Measurements from ENCODE around the gene SYK.

Gene SYK

GRCh38 chr9:90832261-90832660, 30.6 kb downstream of the SYK start:
- Histone ChIP-seq H3K9me3 (ENCODE audit: control insufficient read depth, low read length) (no peaks in the 10 kb centered on the region), H3K9ac (ENCODE audit: low read length) (no peak overlapping the region), H3K4me1 (ENCODE audit: control insufficient read depth, insufficient read depth, low read length) (peaks cover 12% of the 10 kb centered on the region), H3K36me3 (ENCODE audit: control insufficient read depth, insufficient read depth, low read length) (no peaks in the 10 kb centered on the region), H3K4me3 (ENCODE audit: low read length) (no peak overlapping the region), H3K27me3 (ENCODE audit: control insufficient read depth, insufficient read depth, low read length) (no peaks in the 10 kb centered on the region)

DNA sequence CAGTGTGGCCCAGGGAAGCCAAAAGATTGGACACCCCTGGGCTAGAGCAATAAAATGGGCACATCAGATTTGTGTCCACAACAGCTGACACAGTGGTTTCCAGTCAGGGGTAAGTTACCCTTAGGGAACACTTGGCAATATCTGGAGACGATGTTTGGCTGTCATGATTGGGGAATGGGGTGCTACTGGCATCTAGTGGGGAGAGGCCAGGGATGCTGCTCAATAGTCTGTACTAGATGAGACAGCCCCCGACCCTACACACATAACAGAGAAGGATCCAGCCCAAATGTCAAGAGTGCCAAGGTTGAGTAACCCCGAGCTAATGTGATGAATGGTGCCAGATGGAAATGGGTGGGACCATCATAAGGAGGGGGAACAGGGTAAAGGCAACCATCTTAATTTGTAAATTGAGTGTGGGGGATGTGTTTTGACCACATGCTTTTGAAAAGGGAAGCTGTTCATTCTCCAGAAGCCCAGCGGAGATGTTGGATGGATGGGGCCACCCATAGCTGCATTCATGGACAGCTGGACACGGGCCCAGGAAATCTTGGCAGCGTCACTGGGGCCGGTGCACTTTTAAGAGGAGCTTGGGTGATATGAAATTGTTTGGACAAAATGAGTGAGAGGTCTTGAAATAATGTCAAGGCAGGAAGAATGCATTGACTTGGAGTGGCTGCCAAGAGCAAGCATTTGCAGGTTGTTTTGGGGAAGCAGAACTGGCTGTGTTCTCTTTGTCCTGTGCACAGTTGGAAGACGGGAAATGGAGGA, 33.4 kb downstream of the SYK start:
- Histone ChIP-seq H3K9ac (ENCODE audit: low read length) (no peak overlapping the region), H3K4me3 (ENCODE audit: low read length) (no peak overlapping the region), H3K9me3 (ENCODE audit: control insufficient read depth, low read length) (no peaks in the 10 kb centered on the region), H3K4me1 (ENCODE audit: control insufficient read depth, insufficient read depth, low read length) (peaks cover 12% of the 10 kb centered on the region), H3K27me3 (ENCODE audit: control insufficient read depth, insufficient read depth, low read length) (no peaks in the 10 kb centered on the region), H3K36me3 (ENCODE audit: control insufficient read depth, insufficient read depth, low read length) (peaks cover 4% of the 10 kb centered on the region)

DNA sequence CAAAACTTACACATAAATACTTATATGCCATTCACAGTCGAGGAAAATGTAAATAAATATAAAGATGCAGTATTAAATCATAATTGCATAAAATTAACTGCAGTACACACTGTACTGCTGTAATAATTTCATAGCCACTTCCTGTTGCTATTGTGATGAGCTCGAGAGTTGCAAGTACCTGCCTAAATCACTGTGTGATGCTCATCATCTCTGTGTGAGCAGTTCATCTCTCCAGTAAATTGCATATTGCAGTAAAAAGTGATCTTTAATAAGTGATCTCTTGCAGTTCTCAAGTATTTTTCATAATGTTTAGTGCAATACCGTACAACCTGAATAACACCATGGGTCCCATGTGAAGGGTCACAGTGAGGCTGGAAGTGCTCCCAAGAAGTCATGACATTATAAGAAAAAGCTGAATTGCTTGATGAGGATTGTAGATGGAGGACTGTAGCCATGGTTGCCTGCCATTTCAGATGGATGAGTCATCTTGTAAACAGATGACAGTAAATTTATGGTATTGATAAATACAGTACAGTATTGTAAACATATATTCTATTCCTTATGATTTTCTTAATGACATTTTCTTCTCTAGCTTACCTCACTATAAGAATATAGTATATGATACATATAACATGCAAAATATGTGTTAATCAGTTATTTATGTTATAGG, 34.9 kb downstream of the SYK start:
- no peaks in the 10 kb centered on the region for H3K27me3 ChIP-seq (ENCODE audit: control insufficient read depth, insufficient read depth, low read length)
- H3K4me3 ChIP-seq (ENCODE audit: low read length): no peak overlapping the region
- peaks cover 12% of the 10 kb centered on the region for H3K4me1 ChIP-seq (ENCODE audit: control insufficient read depth, insufficient read depth, low read length)
- H3K36me3 ChIP-seq (ENCODE audit: control insufficient read depth, insufficient read depth, low read length): peaks cover 4% of the 10 kb centered on the region
- H3K9me3 ChIP-seq (ENCODE audit: control insufficient read depth, low read length): no peaks in the 10 kb centered on the region
- H3K9ac ChIP-seq (ENCODE audit: low read length): no peak overlapping the region

DNA sequence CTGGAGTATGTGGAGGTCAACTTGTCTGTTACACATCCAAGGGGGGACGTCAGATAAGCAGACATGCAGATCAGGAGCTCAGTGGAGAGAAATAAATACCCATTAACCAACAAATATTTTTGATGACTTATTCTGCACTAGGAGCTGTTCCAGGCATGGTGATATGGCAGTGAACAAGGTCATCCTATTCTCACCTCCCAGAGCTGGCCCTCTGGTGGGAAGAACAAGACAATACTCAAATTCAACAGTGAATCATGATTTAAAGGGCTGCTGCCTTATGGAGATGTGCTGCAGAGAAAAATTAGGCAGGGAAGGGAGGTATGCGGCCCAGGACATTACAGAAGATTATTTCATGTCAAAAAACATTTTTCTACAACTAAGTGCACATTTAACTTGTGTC, 36.5 kb downstream of the SYK start:
- Histone ChIP-seq H3K9me3 (ENCODE audit: control insufficient read depth, low read length) (no peaks in the 10 kb centered on the region), H3K4me1 (ENCODE audit: control insufficient read depth, insufficient read depth, low read length) (peaks cover 3% of the 10 kb centered on the region), H3K9ac (ENCODE audit: low read length) (no peak overlapping the region), H3K4me3 (ENCODE audit: low read length) (no peak overlapping the region), H3K36me3 (ENCODE audit: control insufficient read depth, insufficient read depth, low read length) (peaks cover 4% of the 10 kb centered on the region), H3K27me3 (ENCODE audit: control insufficient read depth, insufficient read depth, low read length) (no peaks in the 10 kb centered on the region)

DNA sequence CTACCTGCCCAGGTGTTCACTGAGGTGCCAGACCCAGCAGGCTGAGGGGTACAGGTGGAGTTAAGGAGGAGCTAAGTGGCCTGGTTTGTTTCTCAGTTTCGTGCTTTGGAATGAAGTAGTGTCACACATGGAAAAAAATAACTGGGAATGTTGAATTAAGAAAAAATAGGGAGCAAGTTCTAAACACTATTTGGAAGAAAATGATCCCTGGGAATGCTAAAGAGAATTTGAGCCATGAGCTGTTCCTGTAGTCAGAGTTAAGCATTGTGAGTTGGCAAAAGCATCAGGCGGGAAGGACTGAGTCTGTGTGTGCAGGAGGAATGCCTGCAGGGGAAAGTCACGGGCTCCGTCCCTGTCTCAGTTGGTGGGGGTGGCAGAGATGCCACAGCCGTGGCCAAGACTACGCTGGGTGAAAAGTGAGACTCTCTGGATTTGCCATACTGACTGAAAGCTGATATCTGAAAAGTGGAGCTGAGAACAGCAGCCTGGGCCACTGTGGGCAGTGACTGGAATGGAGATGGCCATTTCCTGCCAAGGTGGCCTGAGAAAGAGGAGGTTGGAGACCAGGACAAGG, 37.0 kb downstream of the SYK start:
- Histone ChIP-seq H3K4me3 (ENCODE audit: low read length) (no peak overlapping the region), H3K9me3 (ENCODE audit: control insufficient read depth, low read length) (no peaks in the 10 kb centered on the region), H3K27me3 (ENCODE audit: control insufficient read depth, insufficient read depth, low read length) (no peaks in the 10 kb centered on the region), H3K36me3 (ENCODE audit: control insufficient read depth, insufficient read depth, low read length) (peaks cover 4% of the 10 kb centered on the region), H3K9ac (ENCODE audit: low read length) (no peak overlapping the region), H3K4me1 (ENCODE audit: control insufficient read depth, insufficient read depth, low read length) (no peaks in the 10 kb centered on the region)

GRCh38 chr9:90839183-90839728, 37.6 kb downstream of the SYK start:
- H3K36me3 ChIP-seq (ENCODE audit: control insufficient read depth, insufficient read depth, low read length): peaks cover 4% of the 10 kb centered on the region
- H3K4me3 ChIP-seq (ENCODE audit: low read length): no peak overlapping the region
- no peak overlapping the region for H3K9ac ChIP-seq (ENCODE audit: low read length)
- no peaks in the 10 kb centered on the region for H3K9me3 ChIP-seq (ENCODE audit: control insufficient read depth, low read length)
- H3K4me1 ChIP-seq (ENCODE audit: control insufficient read depth, insufficient read depth, low read length): no peaks in the 10 kb centered on the region
- H3K27me3 ChIP-seq (ENCODE audit: control insufficient read depth, insufficient read depth, low read length): no peaks in the 10 kb centered on the region

DNA sequence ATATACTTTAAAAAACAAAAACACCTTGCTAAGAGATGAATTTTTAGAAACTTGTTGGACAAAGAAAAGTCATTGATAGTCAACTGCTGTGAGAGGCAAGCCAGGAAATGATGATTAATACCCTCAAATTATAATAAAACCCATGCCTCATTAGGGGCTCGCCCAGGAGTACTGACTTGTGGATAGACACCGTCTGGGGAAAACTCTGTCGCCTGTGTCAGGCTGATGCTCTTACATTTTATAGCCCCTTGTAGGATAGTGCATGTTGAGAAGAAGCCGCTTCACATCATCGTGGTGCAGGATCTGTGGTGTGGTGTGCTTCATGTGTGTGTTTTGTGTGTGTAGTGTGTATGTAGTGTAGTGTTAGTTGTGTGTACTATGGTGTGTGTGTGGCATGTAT, 39.1 kb downstream of the SYK start:
- no peaks in the 10 kb centered on the region for H3K27me3 ChIP-seq (ENCODE audit: control insufficient read depth, insufficient read depth, low read length)
- H3K36me3 ChIP-seq (ENCODE audit: control insufficient read depth, insufficient read depth, low read length): peaks cover 4% of the 10 kb centered on the region
- H3K4me3 ChIP-seq (ENCODE audit: low read length): no peak overlapping the region
- H3K9ac ChIP-seq (ENCODE audit: low read length): no peak overlapping the region
- H3K4me1 ChIP-seq (ENCODE audit: control insufficient read depth, insufficient read depth, low read length): no peaks in the 10 kb centered on the region
- no peaks in the 10 kb centered on the region for H3K9me3 ChIP-seq (ENCODE audit: control insufficient read depth, low read length)

GRCh38 chr9:90841213-90841612, 39.6 kb downstream of the SYK start:
- peaks cover 8% of the 10 kb centered on the region for H3K36me3 ChIP-seq (ENCODE audit: control insufficient read depth, insufficient read depth, low read length)
- H3K9me3 ChIP-seq (ENCODE audit: control insufficient read depth, low read length): no peaks in the 10 kb centered on the region
- no peaks in the 10 kb centered on the region for H3K27me3 ChIP-seq (ENCODE audit: control insufficient read depth, insufficient read depth, low read length)
- no peak overlapping the region for H3K4me3 ChIP-seq (ENCODE audit: low read length)
- H3K9ac ChIP-seq (ENCODE audit: low read length): no peak overlapping the region
- no peaks in the 10 kb centered on the region for H3K4me1 ChIP-seq (ENCODE audit: control insufficient read depth, insufficient read depth, low read length)

- Histone ChIP-seq H3K27me3 (ENCODE audit: control insufficient read depth, insufficient read depth, low read length) (no peaks in the 10 kb centered on the region), H3K4me1 (ENCODE audit: control insufficient read depth, insufficient read depth, low read length) (no peaks in the 10 kb centered on the region), H3K9me3 (ENCODE audit: control insufficient read depth, low read length) (no peaks in the 10 kb centered on the region), H3K36me3 (ENCODE audit: control insufficient read depth, insufficient read depth, low read length) (peaks cover 10% of the 10 kb centered on the region), H3K4me3 (ENCODE audit: low read length) (no peak overlapping the region), H3K9ac (ENCODE audit: low read length) (no peak overlapping the region)
Observed at GRCh38 chr9:90841615-90842014, 40.0 kb downstream of the SYK start.

GRCh38 chr9:90842176-90842777, 40.7 kb downstream of the SYK start:
- Histone ChIP-seq H3K9me3 (ENCODE audit: control insufficient read depth, low read length) (no peaks in the 10 kb centered on the region), H3K9ac (ENCODE audit: low read length) (no peak overlapping the region), H3K4me3 (ENCODE audit: low read length) (no peak overlapping the region), H3K4me1 (ENCODE audit: control insufficient read depth, insufficient read depth, low read length) (no peaks in the 10 kb centered on the region), H3K27me3 (ENCODE audit: control insufficient read depth, insufficient read depth, low read length) (no peaks in the 10 kb centered on the region), H3K36me3 (ENCODE audit: control insufficient read depth, insufficient read depth, low read length) (peaks cover 10% of the 10 kb centered on the region)

- peaks cover 3% of the 10 kb centered on the region for H3K4me1 ChIP-seq (ENCODE audit: control insufficient read depth, insufficient read depth, low read length)
- H3K27me3 ChIP-seq (ENCODE audit: control insufficient read depth, insufficient read depth, low read length): no peaks in the 10 kb centered on the region
- no peak overlapping the region for H3K4me3 ChIP-seq (ENCODE audit: low read length)
Observed at GRCh38 chr9:90842996-90843395, 41.4 kb downstream of the SYK start.

DNA sequence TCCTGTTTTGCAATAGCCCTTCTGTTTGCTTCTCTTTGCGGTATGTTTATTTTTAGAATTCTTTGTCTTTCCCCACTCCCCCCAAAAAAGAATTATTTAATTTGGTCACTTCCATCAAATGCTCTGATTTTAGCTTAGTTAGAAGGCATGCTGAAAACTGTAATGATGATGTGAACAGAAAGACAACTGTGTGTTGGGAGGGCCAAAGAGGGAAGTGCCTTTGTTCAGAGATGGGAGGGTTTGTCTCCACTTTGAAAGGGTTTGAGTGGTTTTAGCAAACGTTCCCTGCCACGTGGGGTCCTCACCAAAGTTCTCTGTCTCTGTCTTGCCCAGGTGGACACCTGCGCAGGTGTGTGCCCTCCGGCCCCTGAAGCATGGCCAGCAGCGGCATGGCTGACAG, 41.9 kb downstream of the SYK start:
- H3K36me3 ChIP-seq (ENCODE audit: control insufficient read depth, insufficient read depth, low read length): peaks cover 13% of the 10 kb centered on the region
- no peak overlapping the region for H3K4me3 ChIP-seq (ENCODE audit: low read length)
- H3K9me3 ChIP-seq (ENCODE audit: control insufficient read depth, low read length): no peaks in the 10 kb centered on the region
- no peaks in the 10 kb centered on the region for H3K27me3 ChIP-seq (ENCODE audit: control insufficient read depth, insufficient read depth, low read length)
- no peak overlapping the region for H3K9ac ChIP-seq (ENCODE audit: low read length)
- H3K4me1 ChIP-seq (ENCODE audit: control insufficient read depth, insufficient read depth, low read length): peaks cover 3% of the 10 kb centered on the region

More at GRCh38 chr9:90842996-90843395, 41.4 kb downstream of the SYK start:
- Histone ChIP-seq H3K9me3 (ENCODE audit: control insufficient read depth, low read length) (no peaks in the 10 kb centered on the region), H3K9ac (ENCODE audit: low read length) (no peak overlapping the region), H3K36me3 (ENCODE audit: control insufficient read depth, insufficient read depth, low read length) (peaks cover 10% of the 10 kb centered on the region)

Measured in mucosa of stomach (tissue), 1 donor.